HEK293 (cell line): Measurements from ENCODE around the gene NRP2.

Experiments
- CTCF ChIP-seq: fragments of 450-650 bp; formaldehyde crosslinking; IDR thresholded peaks from 2 replicates; pipeline ENCODE4 v1.5.1; 2016; ENCODE audit warnings: missing biosample characterization, missing genetic modification characterization
- SP2 ChIP-seq: fragments of 450-650 bp; formaldehyde crosslinking; IDR thresholded peaks from 2 replicates; pipeline ENCODE4 v1.5.1; 2016; ENCODE audit warnings: missing biosample characterization, missing genetic modification characterization
- ZBTB26 ChIP-seq: fragments of 450-650 bp; formaldehyde crosslinking; optimal IDR thresholded peaks from 2 replicates; pipeline ENCODE3; 2016; ENCODE audit warnings: missing biosample characterization, mild to moderate bottlenecking, missing genetic modification characterization
- ZNF18 ChIP-seq: fragments of 450-650 bp; formaldehyde crosslinking; IDR thresholded peaks from 2 replicates; pipeline ENCODE4 v1.5.1; 2016; ENCODE audit warnings: missing biosample characterization, missing genetic modification characterization

- TF ChIP-seq CTCF (tag by site-specific recombination): no peak
- TF ChIP-seq ZNF18 (tag by site-specific recombination): no peak
- no peak for TF ChIP-seq SP2
- no peak for TF ChIP-seq ZBTB26 (tag by site-specific recombination)
Measured at GRCh38 chr2:205725059-205725458, 42.8 kb downstream of the NRP2 start.
